HG02642 (cell line): ENCODE results near the gene MKS1.

Experiments used
- ATAC-seq: cut with Tn5 transposase; IDR thresholded peaks from one replicate; pipeline ENCODE4 v1.9.1; 2021; ENCODE audit warnings: mild to moderate bottlenecking; ENCODE audit not compliant: unreplicated experiment, poor library complexity

MKS1 gene

GRCh38 chr17:58245428-58246103, 26.5 kb upstream of the MKS1 start:
- no peak for ATAC-seq

- no peak for ATAC-seq
These were observed 25.9 kb upstream of the MKS1 start for GRCh38 chr17:58244963-58245362.

- no peak for ATAC-seq
These were observed 23.2 kb upstream of the MKS1 start for GRCh38 chr17:58242171-58242784.

GRCh38 chr17:58239987-58240386, 20.9 kb upstream of the MKS1 start:
- ATAC-seq, result no peak

GRCh38 chr17:58238147-58238634, 19.1 kb upstream of the MKS1 start, which contains the start of gene LPO:
Gene LPO (plus strand): TSS chr17:58238584. CDS start chr17:58242980, 4,396 bp downstream.
- no peak for ATAC-seq

GRCh38 chr17:58236394-58236793, 17.3 kb upstream of the MKS1 start:
- no peak for ATAC-seq

GRCh38 chr17:58235821-58236220, 16.8 kb upstream of the MKS1 start:
- no peak for ATAC-seq

GRCh38 chr17:58234512-58234911, 15.5 kb upstream of the MKS1 start:
- no peak for ATAC-seq

- ATAC-seq, result peak; percentile 61
These were observed 14.5 kb upstream of the MKS1 start for GRCh38 chr17:58233543-58233942.

- peak; percentile 77 for ATAC-seq
These were observed 13.7 kb upstream of the MKS1 start for GRCh38 chr17:58232707-58233156.

GRCh38 chr17:58231641-58232040, 12.6 kb upstream of the MKS1 start:
- ATAC-seq, result no peak

GRCh38 chr17:58229881-58230280, 10.8 kb upstream of the MKS1 start:
- ATAC-seq, result no peak

- ATAC-seq, result no peak
These were observed 10.3 kb upstream of the MKS1 start for GRCh38 chr17:58229384-58229783.

- ATAC-seq, result no peak
These were observed 9.6 kb upstream of the MKS1 start for GRCh38 chr17:58228679-58229078.

GRCh38 chr17:58227733-58228132, 8.7 kb upstream of the MKS1 start:
- ATAC-seq, result no peak

- ATAC-seq, result no peak
These were observed 5.3 kb upstream of the MKS1 start for GRCh38 chr17:58224315-58224714.

GRCh38 chr17:58219789-58220183, 731 bp upstream of the MKS1 start:
- ATAC-seq, result no peak

- no peak for ATAC-seq
These were observed 1.3 kb downstream of the MKS1 start for GRCh38 chr17:58217766-58218165.

- no peak for ATAC-seq
These were observed 3.4 kb downstream of the MKS1 start for GRCh38 chr17:58215685-58216084.

- ATAC-seq, result no peak
These were observed 8.1 kb downstream of the MKS1 start for GRCh38 chr17:58210922-58211321.

- no peak for ATAC-seq
These were observed 10.7 kb downstream of the MKS1 start for GRCh38 chr17:58208344-58208743.

GRCh38 chr17:58207451-58207850, 11.6 kb downstream of the MKS1 start:
- no peak for ATAC-seq
